SKM-1 treated with dmso at 0.1 percent for 144 hours (cell line): ENCODE measurements around the gene METTL2B.
"Not testable (repeated sequence)": the region's sequence is repeated elsewhere in the genome, so short reads cannot be mapped to it uniquely, and the experiment has no call there.

Experiments used
- DNase-seq: peaks from one replicate; lab custom pipeline; 2025; ENCODE audit not compliant: unreplicated experiment; lab: John Stamatoyannopoulos, UW

The METTL2B gene

GRCh38 chr7:128523932-128524524 is 47.5 kb downstream of the METTL2B start:
- not testable (repeated sequence) for DNase-seq

- DNase-seq, result not testable (repeated sequence)
Measured at GRCh38 chr7:128525584-128525983, 49.0 kb downstream of the METTL2B start.

GRCh38 chr7:128526062-128526466 is 49.5 kb downstream of the METTL2B start:
- not testable (repeated sequence) for DNase-seq

- DNase-seq, result not testable (repeated sequence)
Measured at GRCh38 chr7:128529191-128529590, 52.6 kb downstream of the METTL2B start.

GRCh38 chr7:128530121-128530854 is 53.7 kb downstream of the METTL2B start:
- not testable (repeated sequence) for DNase-seq

- no peak for DNase-seq
Measured at GRCh38 chr7:128530855-128531104, 54.2 kb downstream of the METTL2B start.

GRCh38 chr7:128531105-128531954 is 54.8 kb downstream of the METTL2B start:
- DNase-seq, result peak; percentile 51

- peak; percentile 20 for DNase-seq
Measured at GRCh38 chr7:128531955-128532478, 55.5 kb downstream of the METTL2B start.

GRCh38 chr7:128532956-128533355 is 56.4 kb downstream of the METTL2B start:
- DNase-seq, result not testable (repeated sequence)

- not testable (repeated sequence) for DNase-seq
Measured at GRCh38 chr7:128537410-128537809, 60.9 kb downstream of the METTL2B start.

- not testable (repeated sequence) for DNase-seq
Measured at GRCh38 chr7:128542530-128542929, 66.0 kb downstream of the METTL2B start.

- not testable (repeated sequence) for DNase-seq
Measured at GRCh38 chr7:128543300-128543699, 66.8 kb downstream of the METTL2B start.

GRCh38 chr7:128546319-128546851 is 69.8 kb downstream of the METTL2B start:
- not testable (repeated sequence) for DNase-seq

- no peak for DNase-seq
Measured at GRCh38 chr7:128550920-128551319, 74.4 kb downstream of the METTL2B start.

- DNase-seq, result not testable (repeated sequence)
Measured at GRCh38 chr7:128554394-128554793, 77.8 kb downstream of the METTL2B start.
